HG03469 (cell line): ENCODE data around the gene CTNND2.
"Not testable (repeated sequence)": the region's sequence is repeated elsewhere in the genome, so short reads cannot be mapped to it uniquely, and the experiment has no call there.

Experiments used
- ATAC-seq: cut with Tn5 transposase; IDR thresholded peaks from one replicate; pipeline ENCODE4 v1.9.1; 2021; ENCODE audit warnings: mild to moderate bottlenecking, moderate library complexity, moderate number of reproducible peaks; ENCODE audit not compliant: unreplicated experiment

Gene CTNND2

GRCh38 chr5:11334404-11334803, 569.8 kb downstream of the CTNND2 start:
- ATAC-seq = no peak

GRCh38 chr5:11329679-11330078, 574.6 kb downstream of the CTNND2 start:
- ATAC-seq = no peak

- ATAC-seq = no peak
Observed at GRCh38 chr5:11324521-11325289, 579.5 kb downstream of the CTNND2 start.

GRCh38 chr5:11323761-11324160, 580.5 kb downstream of the CTNND2 start:
- no peak for ATAC-seq

- ATAC-seq = no peak
Observed at GRCh38 chr5:11322133-11322532, 582.1 kb downstream of the CTNND2 start.

- no peak for ATAC-seq
Observed at GRCh38 chr5:11319836-11320580, 584.2 kb downstream of the CTNND2 start.

GRCh38 chr5:11313694-11314093, 590.6 kb downstream of the CTNND2 start:
- ATAC-seq = not testable (repeated sequence)

- no peak for ATAC-seq
Observed at GRCh38 chr5:11311731-11312130, 592.5 kb downstream of the CTNND2 start.

- no peak for ATAC-seq
Observed at GRCh38 chr5:11311272-11311671, 593.0 kb downstream of the CTNND2 start.

GRCh38 chr5:11310158-11310557, 594.1 kb downstream of the CTNND2 start:
- ATAC-seq = no peak

GRCh38 chr5:11306365-11306764, 597.9 kb downstream of the CTNND2 start:
- ATAC-seq = no peak

GRCh38 chr5:11305245-11305644, 599.0 kb downstream of the CTNND2 start:
- ATAC-seq = no peak

GRCh38 chr5:11304641-11305040, 599.6 kb downstream of the CTNND2 start:
- no peak for ATAC-seq

- no peak for ATAC-seq
Observed at GRCh38 chr5:11302663-11303062, 601.6 kb downstream of the CTNND2 start.

GRCh38 chr5:11301171-11301570, 603.1 kb downstream of the CTNND2 start:
- ATAC-seq = no peak

- no peak for ATAC-seq
Observed at GRCh38 chr5:11300736-11301135, 603.5 kb downstream of the CTNND2 start.

- ATAC-seq = no peak
Observed at GRCh38 chr5:11298877-11299276, 605.4 kb downstream of the CTNND2 start.

GRCh38 chr5:11293523-11293922, 610.7 kb downstream of the CTNND2 start:
- ATAC-seq = no peak

GRCh38 chr5:11292648-11293356, 611.4 kb downstream of the CTNND2 start:
- no peak for ATAC-seq

- ATAC-seq = no peak
Observed at GRCh38 chr5:11289733-11290132, 614.5 kb downstream of the CTNND2 start.

- ATAC-seq = no peak
Observed at GRCh38 chr5:11289208-11289607, 615.0 kb downstream of the CTNND2 start.

- ATAC-seq = no peak
Observed at GRCh38 chr5:11281842-11282241, 622.4 kb downstream of the CTNND2 start.
